GM23248 (cell line): ENCODE results near the gene NAALADL2. TPM values are rescaled to one million over a fixed set of nuclear protein-coding genes. Genes with fewer than 3 reads are reported as not detected.
A peak's percentile ranks its signal among the peaks of the same experiment; 100 is the strongest.

Source experiments
- DNase-seq: peaks from one replicate; pipeline ENCODE4 v3.0.0-alpha.2; 2015
- H2AFZ ChIP-seq: fragments of 200-600 bp; sonication (generic); 2 replicates; pipeline ENCODE4 v1.6.1; 2016; ENCODE audit warnings: antibody characterized with exemption
- H3F3A ChIP-seq: fragments of 200-600 bp; sonication (generic); 2 replicates; pipeline ENCODE4 v1.6.1; 2016; ENCODE audit warnings: mild to moderate bottlenecking, antibody characterized with exemption, mixed run types; ENCODE audit not compliant: insufficient read depth
- H3K27ac ChIP-seq: fragments of 200-600 bp; sonication (generic); 2 replicates; pipeline ENCODE4 v1.5.1; 2016; ENCODE audit warnings: mild to moderate bottlenecking
- H3K27me3 ChIP-seq: fragments of 200-600 bp; sonication (generic); replicated peaks from 2 replicates; pipeline ENCODE4 v1.6.1; 2016; ENCODE audit warnings: mild to moderate bottlenecking; ENCODE audit not compliant: insufficient read depth
- H3K36me3 ChIP-seq: fragments of 200-600 bp; sonication (generic); 2 replicates; pipeline ENCODE4 v1.6.1; 2016; ENCODE audit warnings: low read depth, mild to moderate bottlenecking
- H3K4me1 ChIP-seq: fragments of 200-600 bp; sonication (generic); 2 replicates; pipeline ENCODE4 v1.6.1; 2016; ENCODE audit warnings: mild to moderate bottlenecking; ENCODE audit not compliant: insufficient read depth
- H3K4me2 ChIP-seq: fragments of 200-600 bp; sonication (generic); one replicate; pipeline ENCODE4 v1.6.1; 2016; ENCODE audit warnings: mild to moderate bottlenecking; ENCODE audit not compliant: unreplicated experiment
- H3K4me3 ChIP-seq: fragments of 200-600 bp; sonication (generic); 2 replicates; pipeline ENCODE4 v1.5.1; 2016; ENCODE audit warnings: mild to moderate bottlenecking
- H3K79me2 ChIP-seq: fragments of 200-600 bp; sonication (generic); 2 replicates; pipeline ENCODE4 v1.6.1; 2016; ENCODE audit warnings: mild to moderate bottlenecking; ENCODE audit not compliant: insufficient read depth
- H3K9ac ChIP-seq: fragments of 200-600 bp; sonication (generic); 2 replicates; pipeline ENCODE4 v1.6.1; 2016; ENCODE audit warnings: mild to moderate bottlenecking
- H3K9me2 ChIP-seq: fragments of 200-600 bp; sonication (generic); 2 replicates; pipeline ENCODE4 v1.6.1; 2016; ENCODE audit warnings: mixed run types, mild to moderate bottlenecking, moderate library complexity; ENCODE audit not compliant: insufficient read depth
- H3K9me3 ChIP-seq: fragments of 200-600 bp; sonication (generic); one replicate; pipeline ENCODE4 v1.6.1; 2017; ENCODE audit warnings: low read depth
- H4K20me1 ChIP-seq: fragments of 200-600 bp; sonication (generic); 2 replicates; pipeline ENCODE4 v1.6.0; 2016; ENCODE audit not compliant: insufficient read depth
- EZH2 ChIP-seq: fragments of 200-600 bp; sonication (generic); IDR thresholded peaks from 2 replicates; pipeline ENCODE4 v1.6.1; 2018; ENCODE audit warnings: antibody characterized with exemption, mild to moderate bottlenecking; ENCODE audit not compliant: insufficient read depth, poor library complexity, severe bottlenecking
- EZH2phosphoT487 ChIP-seq: fragments of 200-600 bp; sonication (generic); IDR thresholded peaks from 2 replicates; pipeline ENCODE4 v1.6.1; 2018; ENCODE audit warnings: antibody characterized with exemption, moderate library complexity, mild to moderate bottlenecking, low read depth; ENCODE audit not compliant: insufficient read depth
- WGBS, 2 experiments: methylation state at CpG; one replicate each; pipeline ENCODE4 v1.1.6; 2015 to 2017; ENCODE audit warnings: low lambda C conversion rate in 2 of 2, low coverage in 1 of 2; ENCODE audit errors: missing lambda C conversion rate in 2 of 2; 5-methylcytosine and 5-hydroxymethylcytosine counted together
- in situ Hi-C: fragments of 300-500 bp; cut with MboI; formaldehyde crosslinking; loops from 2 replicates; pipeline ENCODE4 v1.15.0; 2020
- polyA plus RNA-seq: library from polyadenylated mRNA; unstranded; fragments of >200 nt; fragmentation: Nextera tagmentation; extraction: Ambion mirVana; gene quantifications from 2 replicates; pipeline ENCODE4 v1.2.1, GENCODE V29; 2016
- total RNA-seq: library from RNA; depleted of rRNA; stranded (reverse); fragments of >200 nt; shearing (Covaris generic); gene quantifications from 2 replicates; pipeline ENCODE4 v1.2.3, GENCODE V29; 2014

The NAALADL2 gene
- total and polyA plus RNA-seq, 2 experiments from 2014 or later, result 20.5 to 81.0 TPM

GRCh38 chr3:174949523-174949922 lies 90.4 kb downstream of the NAALADL2 start:
- in situ Hi-C loops, result no loop called here
- Histone ChIP-seq H4K20me1 (no peaks in the 10 kb centered on the region), H3K9ac (peak overlapping the region; percentile 56), H3K4me3 (no peak overlapping the region), H3K27me3 (no peaks in the 10 kb centered on the region), H2AFZ (no peak overlapping the region), H3K9me3 (no peaks in the 10 kb centered on the region), H3K79me2 (no peaks in the 10 kb centered on the region), H3F3A (peaks cover 26% of the 10 kb centered on the region), H3K9me2 (no peaks in the 10 kb centered on the region), H3K4me1 (peaks cover 55% of the 10 kb centered on the region), H3K27ac (peak overlapping the region; percentile 93), H3K36me3 (no peaks in the 10 kb centered on the region), H3K4me2 (peak overlapping the region; percentile 55)
- TF ChIP-seq EZH2phosphoT487, result no peak
- no peak for TF ChIP-seq EZH2
- 2 to 4% methylated on average over 2 of the region's 2 CpGs for WGBS, 2 experiments
- DNase-seq, result peak; percentile 91

GRCh38 chr3:174951034-174951433 lies 91.9 kb downstream of the NAALADL2 start:
- Histone ChIP-seq H2AFZ (no peak overlapping the region), H3K9me2 (no peaks in the 10 kb centered on the region), H3K4me2 (peak overlapping the region; percentile 55), H3K27me3 (no peaks in the 10 kb centered on the region), H3F3A (peaks cover 36% of the 10 kb centered on the region), H3K36me3 (no peaks in the 10 kb centered on the region), H3K79me2 (no peaks in the 10 kb centered on the region), H3K9ac (0 out of 2 replicates have a peak overlapping the region, but pooled peaks have one; percentile 56), H4K20me1 (no peaks in the 10 kb centered on the region), H3K27ac (peak overlapping the region; percentile 93), H3K4me3 (no peak overlapping the region), H3K9me3 (no peaks in the 10 kb centered on the region), H3K4me1 (peaks cover 69% of the 10 kb centered on the region)
- no peak for TF ChIP-seq EZH2phosphoT487
- no peak for TF ChIP-seq EZH2
- DNase-seq, result peak; percentile 78
- in situ Hi-C loops, result no loop called here
- WGBS, 2 experiments, result 21 to 22% methylated on average over 3 of the region's 3 CpGs

GRCh38 chr3:174951498-174952005 lies 92.4 kb downstream of the NAALADL2 start:
- peak overlapping the region; percentile 93 for H3K27ac ChIP-seq
- peaks cover 69% of the 10 kb centered on the region for H3K4me1 ChIP-seq
- no peaks in the 10 kb centered on the region for H3K36me3 ChIP-seq
- H3K9me2 ChIP-seq, result no peaks in the 10 kb centered on the region
- in situ Hi-C loops, result no loop called here
- no peak overlapping the region for H3K4me3 ChIP-seq
- no peaks in the 10 kb centered on the region for H4K20me1 ChIP-seq
- H3K9me3 ChIP-seq, result no peaks in the 10 kb centered on the region
- H3K27me3 ChIP-seq, result no peaks in the 10 kb centered on the region
- H3K4me2 ChIP-seq, result peak overlapping the region; percentile 55
- TF ChIP-seq EZH2phosphoT487, result no peak
- TF ChIP-seq EZH2, result no peak
- H2AFZ ChIP-seq, result no peak overlapping the region
- H3K9ac ChIP-seq, result no peak overlapping the region
- 94 to 99% methylated on average over 2 of the region's 2 CpGs for WGBS, 2 experiments
- no peaks in the 10 kb centered on the region for H3K79me2 ChIP-seq
- no peak for DNase-seq
- peaks cover 39% of the 10 kb centered on the region for H3F3A ChIP-seq

GRCh38 chr3:174953068-174953467 lies 93.9 kb downstream of the NAALADL2 start:
- Histone ChIP-seq H3K27me3 (no peaks in the 10 kb centered on the region), H3K36me3 (no peaks in the 10 kb centered on the region), H3K4me3 (no peak overlapping the region), H2AFZ (no peak overlapping the region), H3K27ac (no peak overlapping the region), H3K9me2 (no peaks in the 10 kb centered on the region), H3K9me3 (no peaks in the 10 kb centered on the region), H3K4me2 (no peak overlapping the region), H3K4me1 (peaks cover 75% of the 10 kb centered on the region), H3K79me2 (no peaks in the 10 kb centered on the region), H3K9ac (no peak overlapping the region), H4K20me1 (no peaks in the 10 kb centered on the region), H3F3A (peaks cover 52% of the 10 kb centered on the region)
- in situ Hi-C loops, result no loop called here
- no peak for DNase-seq
- TF ChIP-seq EZH2, result no peak
- TF ChIP-seq EZH2phosphoT487, result no peak
- 92 to 100% methylated on average over 1 of the region's 1 CpG for WGBS, 2 experiments

- H3K9me3 ChIP-seq, result no peaks in the 10 kb centered on the region
- peak; percentile 64 for DNase-seq
- H3K4me3 ChIP-seq, result no peak overlapping the region
- H3K36me3 ChIP-seq, result no peaks in the 10 kb centered on the region
- peak overlapping the region; percentile 46 for H3K4me2 ChIP-seq
- no peaks in the 10 kb centered on the region for H3K79me2 ChIP-seq
- H3K9me2 ChIP-seq, result no peaks in the 10 kb centered on the region
- peak overlapping the region; percentile 51 for H3K27ac ChIP-seq
- TF ChIP-seq EZH2 (no peak), EZH2phosphoT487 (no peak)
- peak overlapping the region; percentile 25; the same call in 1 of the 2 replicates for H2AFZ ChIP-seq
- H3K9ac ChIP-seq, result no peak overlapping the region
- 4 to 11% methylated on average over 2 of the region's 2 CpGs for WGBS, 2 experiments
- H3K4me1 ChIP-seq, result peaks cover 77% of the 10 kb centered on the region
- H3K27me3 ChIP-seq, result no peaks in the 10 kb centered on the region
- peaks cover 59% of the 10 kb centered on the region for H3F3A ChIP-seq
- in situ Hi-C loops, result no loop called here
- H4K20me1 ChIP-seq, result no peaks in the 10 kb centered on the region
Measured at GRCh38 chr3:174955513-174956016, 96.4 kb downstream of the NAALADL2 start.
